Endothelial cell of umbilical vein (primary cell): ENCODE results near the gene CHKB. TPM values are rescaled to one million over a fixed set of nuclear protein-coding genes. Genes with fewer than 3 reads are reported as not detected.

ENCODE experiments used
- BruUV-seq: library from RNA; stranded (reverse); fragments of 400-500 nt; replicated peaks from 2 replicates; lab custom pipeline; 2021; lab: Mats Ljungman, UMichigan
- CTCF ChIA-PET: fragments of 300-600, 350-600 bp; sonication (Branson Sonifier 250); formaldehyde crosslinking; loops from one replicate; lab custom pipeline; 2021; ENCODE audit warnings: antibody characterized with exemption, inconsistent platforms; lab: Charles Lee
- POLR2A ChIA-PET: fragments of 300-600, 350-600 bp; sonication (Branson Sonifier 250); formaldehyde crosslinking; loops from one replicate; lab custom pipeline; 2021; ENCODE audit warnings: antibody characterized with exemption, inconsistent platforms; lab: Charles Lee
- DNase-seq: peaks from one replicate; pipeline ENCODE4 v3.0.0-alpha.2; 2011; ENCODE audit warnings: low read depth, low spot score
- FAIRE-seq: peaks from 2 replicates; lab custom pipeline; 2011; peaks lifted over from hg19 to GRCh38; lab: Jason Lieb, UNC
- H2AFZ ChIP-seq: 2 replicates; pipeline ENCODE4 v1.6.0; 2012; ENCODE audit warnings: low read depth, low read length, control low read depth, inconsistent platforms
- H3K27ac ChIP-seq: 2 replicates; pipeline ENCODE4 v1.5.1; 2011; ENCODE audit warnings: low read depth, mild to moderate bottlenecking, control low read depth, low read length, moderate library complexity; ENCODE audit not compliant: insufficient read depth
- H3K27me3 ChIP-seq, 2 experiments: 2 replicates each; pipeline versions ENCODE4 v1.6.0 to v1.6.1; 2011; ENCODE audit warnings: low read length in 2 of 2, mixed read lengths in 1 of 2; ENCODE audit not compliant: control insufficient read depth in 2 of 2, insufficient read depth in 2 of 2
- H3K36me3 ChIP-seq, 2 experiments: 2 replicates in 1 of 2; 3 replicates in 1 of 2; pipeline ENCODE4 v1.5.1; 2011; ENCODE audit warnings: low read length in 2 of 2, mild to moderate bottlenecking in 1 of 2, moderate library complexity in 1 of 2; ENCODE audit not compliant: control insufficient read depth in 2 of 2, insufficient read depth in 2 of 2; ENCODE audit errors: extremely low read depth in 1 of 2
- H3K4me1 ChIP-seq: 3 replicates; pipeline ENCODE4 v1.5.1; 2011; ENCODE audit warnings: mild to moderate bottlenecking, low read length; ENCODE audit not compliant: control insufficient read depth, insufficient read depth; ENCODE audit errors: extremely low read depth
- H3K4me2 ChIP-seq: 2 replicates; pipeline ENCODE4 v1.6.1; 2011; ENCODE audit warnings: low read length, control low read depth, mixed read lengths; ENCODE audit not compliant: insufficient read depth
- H3K4me3 ChIP-seq, 3 experiments: fragments of 200-600 bp in 1 of 3; sonication (generic), shearing (Covaris generic) in 1 of 3; replicated peaks in 1 of 3; 2 replicates each; pipeline ENCODE4 v1.5.1; 2011 to 2016; ENCODE audit warnings: control low read depth in 3 of 3, low read length in 3 of 3, mild to moderate bottlenecking in 2 of 3, inconsistent platforms in 1 of 3, low read depth in 1 of 3, moderate library complexity in 1 of 3; ENCODE audit not compliant: insufficient read depth in 1 of 3
- H3K79me2 ChIP-seq: 2 replicates; pipeline ENCODE4 v1.6.0; 2012; ENCODE audit warnings: low read length, inconsistent platforms; ENCODE audit not compliant: control insufficient read depth, insufficient read depth
- H3K9ac ChIP-seq: replicated peaks from 2 replicates; pipeline ENCODE3; 2011; ENCODE audit warnings: low read length, control low read depth; ENCODE audit not compliant: insufficient read depth; ENCODE audit errors: extremely low read depth
- H3K9me1 ChIP-seq: replicated peaks from 3 replicates; pipeline ENCODE4 v1.6.0; 2011; ENCODE audit warnings: mild to moderate bottlenecking, low read length; ENCODE audit not compliant: control insufficient read depth, insufficient read depth; ENCODE audit errors: extremely low read depth
- H3K9me3 ChIP-seq: replicated peaks from 2 replicates; pipeline ENCODE4 v1.5.1; 2012; ENCODE audit warnings: low read length, inconsistent platforms; ENCODE audit not compliant: control insufficient read depth, insufficient read depth
- H4K20me1 ChIP-seq: replicated peaks from 2 replicates; pipeline ENCODE3; 2011; ENCODE audit warnings: mild to moderate bottlenecking, low read length; ENCODE audit not compliant: control insufficient read depth, insufficient read depth; ENCODE audit errors: extremely low read depth
- CTCF ChIP-seq, 2 donors: IDR thresholded peaks; 1 replicate in 1 of 2; 2 replicates in 1 of 2; pipeline ENCODE4 v1.5.1; 2011; ENCODE audit warnings: low read length in 2 of 2, mild to moderate bottlenecking in 2 of 2, moderate library complexity in 2 of 2, control low read depth in 1 of 2, inconsistent platforms in 1 of 2, low read depth in 1 of 2; ENCODE audit not compliant: insufficient read depth in 1 of 2; ENCODE audit errors: extremely low read depth in 1 of 2
- EZH2 ChIP-seq: IDR thresholded peaks from 2 replicates; pipeline ENCODE4 v1.6.1; 2012; ENCODE audit warnings: borderline replicate concordance, low read depth, mild to moderate bottlenecking, moderate library complexity, low read length, inconsistent platforms; ENCODE audit not compliant: severe bottlenecking
- FOS ChIP-seq: IDR thresholded peaks from 2 replicates; pipeline ENCODE4 v1.6.1; 2011; ENCODE audit warnings: mild to moderate bottlenecking, low read length, moderate library complexity, borderline replicate concordance; ENCODE audit not compliant: insufficient read depth
- GATA2 ChIP-seq: IDR thresholded peaks from 2 replicates; pipeline ENCODE4 v1.7.0; 2011; ENCODE audit warnings: low read depth, mild to moderate bottlenecking, moderate library complexity, mixed read lengths, low read length; ENCODE audit not compliant: insufficient read length, insufficient read depth
- JUN ChIP-seq: IDR thresholded peaks from 2 replicates; pipeline ENCODE4 v1.6.1; 2011; ENCODE audit warnings: borderline replicate concordance, low read depth; ENCODE audit not compliant: insufficient read length, insufficient read depth
- MAX ChIP-seq: IDR thresholded peaks from 2 replicates; pipeline ENCODE4 v1.6.1; 2011; ENCODE audit not compliant: insufficient read depth, insufficient read length
- MYC ChIP-seq: IDR thresholded peaks from one replicate; pipeline ENCODE4 v1.6.1; 2011; ENCODE audit warnings: mild to moderate bottlenecking, low read depth, low read length
- POLR2A ChIP-seq: IDR thresholded peaks from 2 replicates; pipeline ENCODE4 v1.6.1; 2012; ENCODE audit warnings: low read depth, mild to moderate bottlenecking, control low read depth, low read length
- POLR2AphosphoS5 ChIP-seq: IDR thresholded peaks from 2 replicates; pipeline ENCODE4 v1.6.1; 2012; ENCODE audit warnings: low read depth, mild to moderate bottlenecking, control low read depth, low read length, moderate library complexity; ENCODE audit not compliant: insufficient read depth
- dilution Hi-C: fragments of 300-500 bp; cut with MboI; formaldehyde crosslinking; loops from one replicate; pipeline ENCODE4 v1.15.0; 2019; ENCODE audit warnings: low sequenced_read_pairs; ENCODE audit not compliant: extremely low pct_ligation_motif_present
- intact Hi-C: fragments of 100-400 bp; cut with micrococcal nuclease; formaldehyde crosslinking; loops from one replicate; pipeline ENCODE4 v1.10.0; 2022
- polyA plus RNA-seq, 4 experiments: library from polyadenylated mRNA; depleted of rRNA in 3 of 4; stranded (reverse) in 3 of 4; unstranded in 1 of 4; fragments of >200 nt; gene quantifications; 2 replicates each; pipeline versions ENCODE4 v1.2.1 to v1.2.3, GENCODE V29; 2011 to 2012; ENCODE audit warnings: missing spikeins in 1 of 4
- total RNA-seq: library from RNA; stranded (reverse); gene quantifications from 2 replicates; pipeline ENCODE4 v1.2.3, GENCODE V29; 2021

The CHKB gene
- total and polyA plus RNA-seq, 2 donors (not counting 3 experiments of a cell fraction or from before 2014, with no cell fraction given): 62.4 to 70.6 TPM

- no peaks in the 10 kb centered on the region for H3K9me1 ChIP-seq
- no peaks in the 10 kb centered on the region for H3K79me2 ChIP-seq
- H4K20me1 ChIP-seq: no peaks in the 10 kb centered on the region
- DNase-seq: peak; percentile 77
- no peaks in the 10 kb centered on the region for H3K27me3 ChIP-seq
- peak within 1 kb of the TSS; percentile 67 for H3K9ac ChIP-seq
- dilution Hi-C loops (no loop called here), intact Hi-C loops (loop anchor here (1.0 kb wide), 3 partner anchors 28 to 63 kb away; partner anchors contain the start of gene SHANK3)
- TF ChIP-seq POLR2A (peak; percentile 89), MAX (no peak), POLR2AphosphoS5 (peak; percentile 80), MYC (no peak), CTCF (IDR thresholded peaks at IDR 0.05; ENCODE audit: extremely low read depth in 1 of 2, insufficient read depth in 1 of 2, low read depth in 1 of 2, low read length in 2 of 2) (peak; percentile 12 to 54), JUN (no peak), EZH2 (no peak), FOS (no peak), GATA2 (no peak)
- peak within 1 kb of the TSS; percentile 84 for H2AFZ ChIP-seq
- no peak within 1 kb of the TSS for H3K27ac ChIP-seq
- TSS peak; percentile 46 for BruUV-seq
- peak; percentile 85 for FAIRE-seq
- POLR2A ChIA-PET: interaction anchor here (0.7 to 1.6 kb wide), 6 partner anchors 38 to 80 kb away, joined by 3 to 5 read pairs (median 4); partner anchors contain the start of gene SHANK3
- peaks cover 10% of the 10 kb centered on the region for H3K4me1 ChIP-seq
- peak within 1 kb of the TSS; percentile 31 to 56 (median 47) for H3K4me3 ChIP-seq
- H3K4me2 ChIP-seq: peak within 1 kb of the TSS; percentile 66
- H3K36me3 ChIP-seq: no peaks in the 10 kb centered on the region
- H3K9me3 ChIP-seq: no peaks in the 10 kb centered on the region
- CTCF ChIA-PET: interaction anchor here (0.9 to 4.0 kb wide), 14 partner anchors 11 to 102 kb away, joined by 3 to 26 read pairs (median 5); partner anchors contain the start of genes SCO2 and SHANK3
These were observed 45.2 kb upstream of the CHKB start, which contains the start of gene ARSA for GRCh38 chr22:50627642-50628542. TSS of gene ARSA (minus strand) at chr22:50628152. CDS start at chr22:50627779, 373 bp downstream.
